NCI-H446 treated with DMSO at 0.1 percent for 48 hours (cell line): ENCODE measurements around the gene RNF10.
"Not testable (repeated sequence)": the region's sequence is repeated elsewhere in the genome, so short reads cannot be mapped to it uniquely, and the experiment has no call there.

Source experiments
- DNase-seq: peaks from one replicate; lab custom pipeline; 2025; lab: John Stamatoyannopoulos, UW

Gene RNF10

DNA sequence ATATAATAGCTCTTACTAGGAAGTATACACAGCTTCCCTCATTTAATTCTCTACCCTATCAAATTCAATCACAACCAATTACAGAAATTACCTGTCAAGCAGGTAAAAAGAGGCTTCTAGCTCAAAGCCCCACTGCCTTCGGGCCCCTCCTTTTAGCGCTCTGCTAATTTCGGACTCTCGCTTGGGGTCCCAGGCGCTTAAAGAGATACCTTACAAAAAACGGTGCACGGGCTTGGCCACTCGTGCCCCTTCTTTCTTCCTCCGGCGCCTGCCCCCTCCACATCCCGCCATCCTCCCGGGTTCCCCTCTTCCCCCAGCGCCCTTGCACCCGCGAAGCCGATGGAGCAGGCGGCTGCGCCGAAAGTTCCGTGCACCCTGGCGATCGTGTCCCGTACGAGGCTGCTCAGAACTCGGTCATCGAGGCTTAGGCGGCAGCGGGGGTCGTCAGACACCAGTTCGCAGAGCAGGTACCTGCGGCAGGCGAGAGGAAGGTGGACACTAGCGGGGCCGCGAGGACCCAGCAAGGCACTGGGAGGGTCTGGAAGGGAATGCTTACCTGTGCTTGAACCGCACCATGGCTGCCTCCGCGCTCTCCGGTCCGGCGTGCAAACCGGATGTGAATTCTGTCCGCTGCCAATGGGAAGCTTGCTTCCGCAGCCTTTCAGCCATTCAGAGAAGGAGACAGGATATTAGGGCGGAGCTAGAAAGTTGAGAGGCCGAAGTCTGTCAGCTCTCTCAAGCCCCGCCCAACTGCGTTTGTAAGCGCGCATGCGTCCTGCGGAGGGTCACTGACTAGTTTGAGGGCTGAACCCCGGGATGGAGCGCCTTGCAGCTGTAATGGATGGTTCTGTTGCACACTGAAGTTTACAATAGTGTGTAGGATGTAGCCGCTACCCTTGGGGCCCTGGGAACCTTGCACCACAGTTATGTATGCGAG lies 46.9 kb downstream of the RNF10 start, which contains the start of gene POP5:
Gene POP5, minus strand, starts transcription at position 616 of the 937 bp plus-strand sequence. Its CDS starts 40 bp downstream, at position 576.
- DNase-seq = peak; percentile 92

DNA sequence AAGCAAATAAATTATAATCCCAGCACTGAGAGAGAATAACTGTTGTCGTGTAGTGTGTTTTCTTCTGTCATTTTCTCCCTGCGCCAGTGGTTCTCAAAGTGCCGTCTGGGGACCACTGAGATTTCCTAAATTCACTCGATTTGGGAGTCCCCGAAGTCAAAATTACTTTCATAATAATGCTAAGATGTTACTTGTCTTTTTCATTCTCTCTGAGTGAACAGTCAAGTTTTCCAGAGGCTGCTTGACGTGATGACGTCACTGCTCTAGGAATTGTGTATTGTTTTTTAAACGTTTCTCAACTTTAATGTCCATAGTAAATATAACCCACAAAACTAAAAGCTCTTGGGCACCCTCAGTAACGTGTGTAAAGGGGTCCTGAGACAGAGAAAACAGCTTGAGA lies 47.8 kb downstream of the RNF10 start:
- no peak for DNase-seq

DNA sequence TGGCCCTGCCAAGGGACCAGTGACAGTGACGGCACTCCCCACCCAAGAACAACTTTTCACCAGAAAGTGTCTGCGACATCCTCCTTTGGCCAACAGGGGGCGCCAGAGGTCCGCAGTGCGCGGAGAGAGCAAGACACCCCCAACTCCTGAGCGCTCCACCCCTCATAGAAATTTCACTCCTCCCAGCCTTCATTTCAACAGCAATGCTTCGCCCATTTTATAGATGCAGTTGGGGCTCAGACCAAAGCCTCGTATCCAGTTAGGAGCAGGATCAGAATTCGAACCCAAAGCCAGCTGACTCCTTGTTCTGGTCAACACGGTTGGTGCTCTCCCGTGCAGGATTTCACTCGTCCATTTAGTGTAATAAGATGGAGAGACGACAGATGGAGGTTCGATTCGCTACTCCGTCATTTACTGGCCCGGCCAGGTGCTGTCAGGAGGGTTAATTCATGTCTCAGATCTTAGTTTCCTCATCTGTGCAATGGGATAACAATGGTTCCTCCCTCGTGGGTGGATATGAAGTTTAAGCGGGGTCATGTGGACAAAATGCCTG lies 49.4 kb downstream of the RNF10 start:
- peak; percentile 11 for DNase-seq

DNA sequence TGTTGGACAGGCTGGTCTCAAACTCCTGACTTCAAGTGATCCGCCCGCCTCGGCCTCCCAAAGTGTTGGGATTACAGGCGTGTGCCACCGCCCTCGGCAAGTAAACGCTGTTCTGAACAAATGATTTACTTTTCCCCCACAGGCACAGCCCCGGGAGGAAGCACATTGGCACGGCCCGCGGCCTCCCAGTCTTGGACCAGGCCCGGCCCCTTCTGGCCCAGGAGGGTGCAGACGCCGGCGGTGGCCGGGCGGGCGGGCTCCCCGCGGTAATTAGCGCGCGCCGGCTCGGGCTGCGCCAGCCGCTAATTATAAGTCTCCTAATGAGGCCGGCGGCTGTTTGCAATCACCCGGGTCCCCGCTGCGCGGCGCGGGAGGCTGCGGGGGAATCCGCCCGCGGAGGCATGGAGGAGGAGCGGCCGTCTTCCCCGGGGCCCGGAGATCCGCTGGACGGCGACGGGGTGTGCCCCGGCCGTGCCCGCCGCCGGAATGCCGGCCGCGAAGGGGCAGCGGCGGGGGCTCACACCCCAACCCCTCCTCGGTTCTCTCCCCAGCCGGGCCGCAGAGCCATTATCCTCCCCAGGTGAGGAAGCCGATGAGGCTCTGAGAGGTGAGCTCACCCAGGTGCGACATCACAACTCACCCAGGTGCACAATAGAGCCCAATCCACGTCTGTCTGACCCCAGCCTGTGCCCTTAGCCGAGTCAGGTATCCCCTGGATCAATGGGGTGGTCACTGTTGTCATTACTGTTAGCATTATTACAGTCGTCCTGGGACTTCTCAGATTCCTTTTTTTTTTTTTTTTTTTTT lies 50.4 kb downstream of the RNF10 start:
- peak; percentile 1 for DNase-seq

DNA sequence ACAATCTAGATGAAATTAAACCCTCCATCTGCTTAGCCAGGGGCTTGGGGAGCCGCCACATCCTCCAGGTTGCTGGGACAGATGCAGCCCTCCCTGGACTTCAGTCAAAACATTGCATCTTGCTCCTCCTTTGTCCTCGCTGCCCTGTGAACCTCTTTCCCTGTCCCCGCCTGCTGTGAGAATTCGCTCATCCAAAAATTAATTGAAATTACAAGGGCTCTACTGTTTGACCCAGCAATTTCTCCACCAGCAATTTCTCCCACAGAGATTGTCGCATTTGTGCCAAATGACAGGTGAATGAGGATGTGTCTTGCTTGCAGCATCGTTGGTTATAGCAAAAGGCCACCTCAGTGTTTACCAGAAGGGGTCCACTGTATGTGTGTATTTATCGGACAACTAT lies 52.0 kb downstream of the RNF10 start:
- DNase-seq = no peak

DNA sequence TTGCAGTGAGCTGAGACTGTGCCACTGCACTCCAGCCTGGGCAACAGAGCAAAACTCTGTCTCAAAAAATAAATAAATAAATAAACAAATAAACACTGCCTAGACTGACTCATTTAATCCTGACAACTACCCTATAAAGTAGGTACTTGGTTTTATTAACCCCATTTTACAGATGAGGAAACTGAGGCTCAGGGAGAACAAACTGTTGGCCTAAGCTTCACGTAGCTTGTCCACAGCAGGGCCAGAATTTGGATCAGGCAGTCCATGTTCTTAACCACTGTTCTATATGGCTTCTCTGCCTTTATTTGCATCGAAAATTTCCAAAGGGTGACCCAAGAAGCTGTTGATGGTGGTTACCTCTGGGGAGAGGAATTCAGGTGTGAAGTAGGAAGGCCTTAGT lies 52.7 kb downstream of the RNF10 start:
- no peak for DNase-seq

DNA sequence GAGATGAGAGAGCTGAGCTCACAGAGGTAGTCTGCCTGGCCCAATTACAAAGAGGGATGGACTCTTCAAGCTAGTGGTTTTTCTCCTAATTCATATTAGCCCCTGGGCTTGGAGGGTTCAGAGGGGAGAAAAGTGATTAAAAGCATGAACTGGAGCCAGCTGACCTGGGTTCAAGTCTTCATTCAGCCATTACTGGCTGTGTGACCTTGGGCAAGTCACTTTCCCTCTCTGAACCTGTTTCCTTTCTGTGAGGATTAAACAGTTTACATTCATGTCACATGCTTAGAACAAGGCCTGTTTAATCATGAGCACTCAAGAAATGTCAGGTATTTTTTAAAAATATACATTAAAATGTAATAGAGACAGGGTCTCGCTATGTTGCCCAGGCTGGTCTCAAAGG lies 54.2 kb downstream of the RNF10 start:
- no peak for DNase-seq

DNA sequence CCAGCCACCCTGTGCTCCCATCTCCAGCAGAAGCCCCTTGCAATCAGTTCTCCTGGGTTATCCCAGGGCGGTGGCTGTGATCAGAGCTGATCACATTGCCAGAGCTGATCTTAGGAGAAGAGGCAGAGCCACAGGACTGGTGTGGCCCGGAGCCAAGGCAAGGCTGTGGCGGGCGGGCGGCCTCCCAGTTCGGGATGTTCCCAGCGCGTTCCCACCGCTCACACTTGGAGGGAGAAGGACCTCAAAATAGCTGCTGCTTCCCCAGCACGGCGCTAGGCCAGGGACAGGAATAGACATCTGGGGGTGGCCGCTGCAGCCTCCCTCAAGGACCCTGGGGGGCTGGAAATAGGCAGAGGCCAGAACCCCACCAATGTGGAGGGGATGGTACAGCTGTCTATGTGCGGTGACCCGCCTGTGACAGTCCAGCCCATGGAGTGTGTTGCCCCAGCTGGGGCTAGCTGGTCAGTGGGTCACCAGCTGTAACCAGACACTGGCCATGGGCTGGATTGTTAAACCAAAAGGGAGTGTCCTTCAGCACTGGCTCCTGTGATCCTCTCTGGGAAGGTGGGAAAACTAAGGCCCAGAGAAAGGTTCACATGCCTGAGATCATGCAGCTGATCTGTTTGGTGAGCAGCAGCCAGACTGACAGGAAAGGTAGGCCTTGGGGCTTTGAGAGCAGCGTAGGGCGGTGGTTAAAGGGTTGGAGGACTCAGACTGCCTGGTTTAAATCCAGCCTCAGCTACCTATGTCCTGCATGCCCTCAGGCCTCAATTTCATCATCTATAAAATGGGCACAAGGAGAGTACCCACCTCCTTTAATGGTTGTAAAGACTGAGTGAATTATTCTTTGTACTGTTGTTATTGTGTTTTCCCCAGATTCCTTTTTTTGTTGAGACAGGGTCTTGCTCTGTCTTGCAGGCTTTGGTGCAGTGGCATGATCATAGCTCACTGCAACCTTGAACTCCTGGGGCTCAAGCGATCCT lies 55.1 kb downstream of the RNF10 start:
- DNase-seq = no peak

DNA sequence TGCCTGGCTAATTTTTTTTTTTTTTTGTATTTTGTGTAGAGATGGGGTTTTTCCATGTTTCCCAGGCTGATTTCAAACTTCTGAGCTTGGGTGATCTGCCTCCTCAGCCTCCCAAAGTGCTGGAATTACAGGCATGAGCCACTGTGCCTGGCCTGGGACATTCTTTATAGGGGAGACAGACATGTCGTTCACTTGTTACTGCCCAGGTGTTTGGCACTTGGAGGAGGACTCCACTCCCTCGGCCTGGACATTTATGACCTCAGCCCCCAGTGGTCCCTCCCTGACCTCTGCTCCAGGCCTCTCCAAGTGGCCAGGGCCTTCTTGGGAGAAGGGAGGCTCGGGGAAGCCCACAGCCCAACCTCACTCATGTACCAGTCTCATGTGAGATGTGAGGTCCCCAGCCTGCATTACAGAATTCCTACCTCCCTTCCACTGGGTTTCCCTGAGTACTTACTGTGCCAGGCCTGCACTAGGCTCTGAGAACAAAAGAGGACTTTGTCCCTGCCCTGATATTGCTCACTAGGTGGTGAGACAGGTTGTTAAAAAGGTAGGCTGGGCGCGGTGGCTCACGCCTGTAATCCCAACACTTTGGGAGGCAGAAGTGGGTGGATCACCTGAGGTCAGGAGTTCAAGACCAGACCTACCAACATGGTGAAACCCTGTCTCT lies 56.7 kb downstream of the RNF10 start:
- DNase-seq = no peak

DNA sequence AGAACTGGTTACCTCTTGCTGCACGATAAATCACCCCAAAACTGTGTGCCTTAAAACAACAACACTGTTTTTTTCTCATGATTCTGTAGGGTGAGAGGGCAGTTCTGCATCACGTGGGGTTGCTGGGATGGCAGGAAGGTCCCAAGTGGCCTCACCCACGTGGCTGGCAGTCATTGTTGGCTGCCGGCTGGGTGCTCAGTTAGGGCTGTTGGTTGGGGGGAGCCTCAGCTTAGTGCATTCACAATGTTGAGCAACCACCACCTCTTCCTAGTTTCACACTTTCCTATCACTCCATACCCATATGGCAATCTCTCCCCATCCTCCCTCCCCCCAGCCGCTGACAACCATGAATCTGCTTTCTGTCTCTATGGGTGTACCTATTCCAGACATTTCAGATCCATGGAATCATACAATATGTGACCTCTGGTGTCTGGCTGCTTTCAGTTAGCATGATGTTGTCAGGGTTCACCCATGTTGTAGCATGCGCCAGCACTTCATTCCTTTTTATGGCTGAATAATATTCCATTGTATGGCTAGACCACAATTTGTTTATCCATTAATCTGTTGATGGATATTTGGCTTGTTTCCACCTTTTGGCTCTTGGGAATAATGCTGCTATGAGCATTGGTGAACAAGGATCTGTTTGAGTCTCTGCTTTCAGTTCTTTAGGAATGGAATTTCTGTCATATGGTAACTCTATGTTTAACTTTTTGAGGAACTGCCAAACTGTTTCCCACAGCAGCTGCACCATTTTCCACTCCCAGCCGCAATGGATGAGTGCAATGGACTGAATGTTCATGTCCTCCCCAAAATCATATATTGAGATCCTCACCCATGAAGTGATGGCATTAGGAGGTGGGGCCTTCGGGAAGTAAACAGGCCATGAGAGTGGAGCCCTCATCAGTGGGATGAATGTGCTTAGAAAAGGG lies 58.2 kb downstream of the RNF10 start:
- no peak for DNase-seq

DNA sequence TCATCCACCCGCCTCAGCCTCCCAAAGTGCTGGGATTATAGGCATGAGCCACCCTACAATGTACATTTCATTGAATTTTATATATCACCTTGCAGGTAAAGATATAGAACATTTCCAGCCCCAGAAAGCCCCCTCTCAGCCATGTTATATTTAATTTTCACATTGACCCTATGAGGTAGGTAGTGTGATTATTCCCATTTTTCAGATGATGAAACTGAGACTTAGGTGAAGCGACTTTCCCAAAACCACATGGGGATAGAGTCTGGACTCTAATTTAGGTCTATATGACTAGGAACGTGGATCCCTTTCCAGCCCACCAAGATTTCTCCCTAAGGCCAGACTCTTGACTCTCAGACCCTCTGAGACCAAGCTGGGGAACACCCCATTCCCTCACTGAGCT lies 62.7 kb downstream of the RNF10 start:
- no peak for DNase-seq

DNA sequence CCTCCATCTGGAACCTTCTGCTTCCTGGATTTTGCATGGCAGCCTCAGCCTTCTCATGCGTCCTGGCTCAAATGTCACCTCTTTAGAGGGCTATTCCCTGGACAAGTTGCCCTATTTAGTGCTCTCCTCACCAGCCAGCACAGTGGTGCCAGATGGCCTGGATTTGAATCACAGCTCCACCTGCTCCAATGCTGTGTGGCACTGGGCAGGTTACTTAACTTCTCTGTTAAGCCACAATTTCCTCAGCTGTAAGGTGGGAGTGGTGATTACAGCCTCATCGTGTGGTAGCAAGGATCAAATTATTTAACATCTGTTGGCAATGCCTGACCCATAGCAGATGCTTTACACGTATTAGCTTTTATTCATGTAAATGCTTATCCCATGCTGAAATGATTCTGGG lies 63.7 kb downstream of the RNF10 start:
- DNase-seq = no peak

DNA sequence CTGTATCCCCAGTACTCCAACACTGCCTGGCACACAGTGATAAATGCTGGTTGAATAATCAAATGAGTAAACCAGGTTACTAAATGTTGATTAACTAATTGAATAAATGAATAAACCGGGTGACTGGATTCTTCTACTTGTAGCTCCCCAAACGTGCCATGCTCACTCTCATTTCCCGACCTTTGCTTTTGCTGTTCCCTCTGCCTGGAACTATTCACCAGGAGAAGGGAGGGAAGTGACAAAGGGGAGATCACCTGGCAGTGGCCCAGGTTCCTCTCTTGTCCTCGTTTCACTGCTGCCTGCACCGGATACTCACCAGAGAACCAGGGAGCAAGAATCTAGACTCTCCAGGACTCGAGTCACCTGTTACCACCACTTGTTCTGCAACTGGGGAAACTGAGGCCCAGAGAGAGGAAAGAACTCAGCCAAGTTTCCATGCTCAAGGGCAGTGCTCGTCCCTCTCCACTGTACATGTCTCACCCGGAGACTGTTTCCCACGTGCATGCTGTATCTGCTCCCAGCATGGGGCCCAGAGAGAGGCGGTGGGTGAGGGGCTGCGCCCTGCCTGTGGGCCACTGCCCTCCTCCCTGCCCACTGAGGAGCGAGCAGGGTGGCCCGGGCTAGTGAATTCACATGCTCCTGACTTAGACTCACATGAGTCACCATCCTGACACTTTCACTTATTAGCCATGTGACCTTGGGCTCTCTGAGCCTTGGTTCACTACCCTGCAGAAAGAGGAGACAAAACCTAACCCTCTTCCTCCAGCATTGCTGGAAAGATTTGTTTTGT lies 64.7 kb downstream of the RNF10 start:
- no peak for DNase-seq

DNA sequence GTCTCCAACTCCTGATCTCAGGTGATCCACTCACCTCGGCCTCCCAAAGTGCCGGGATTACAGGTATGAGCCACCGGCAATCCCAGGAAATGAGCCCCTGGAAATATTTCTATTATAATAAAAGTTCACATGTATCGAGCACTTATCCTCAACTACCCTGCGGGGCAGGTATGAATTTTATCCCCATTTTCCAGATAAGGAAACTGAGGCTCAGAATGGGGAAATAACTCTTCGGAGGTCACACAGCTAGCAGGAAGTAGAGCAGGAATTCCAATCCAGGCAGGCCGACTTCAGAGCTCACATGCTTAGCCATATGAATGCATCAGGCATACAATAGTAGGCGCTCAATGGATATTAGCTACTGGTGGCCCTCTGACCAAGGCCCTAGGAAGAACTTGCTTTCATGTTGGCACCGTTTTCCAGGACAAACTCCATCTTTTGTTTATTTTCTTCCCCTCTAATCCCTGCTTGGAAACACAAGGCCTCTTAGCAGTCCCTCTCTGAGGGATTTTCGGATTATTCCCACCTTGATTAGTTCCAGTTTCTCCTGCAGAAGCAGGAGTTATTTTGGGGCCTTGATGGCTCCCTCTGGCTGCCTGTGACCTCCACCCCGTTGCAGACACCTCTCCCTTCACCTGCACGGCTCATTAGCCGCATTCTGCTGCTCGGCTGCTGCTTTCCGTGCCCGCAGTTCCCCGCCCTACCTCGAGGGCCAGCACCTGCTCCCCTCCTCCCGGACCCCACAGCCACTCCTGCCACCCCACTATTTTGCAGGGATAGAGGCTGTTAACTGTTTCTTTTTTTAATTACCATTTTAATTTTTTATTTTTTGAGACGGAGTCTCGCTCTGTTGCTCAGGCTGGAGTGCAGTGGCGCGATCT lies 65.8 kb downstream of the RNF10 start:
- DNase-seq = no peak

DNA sequence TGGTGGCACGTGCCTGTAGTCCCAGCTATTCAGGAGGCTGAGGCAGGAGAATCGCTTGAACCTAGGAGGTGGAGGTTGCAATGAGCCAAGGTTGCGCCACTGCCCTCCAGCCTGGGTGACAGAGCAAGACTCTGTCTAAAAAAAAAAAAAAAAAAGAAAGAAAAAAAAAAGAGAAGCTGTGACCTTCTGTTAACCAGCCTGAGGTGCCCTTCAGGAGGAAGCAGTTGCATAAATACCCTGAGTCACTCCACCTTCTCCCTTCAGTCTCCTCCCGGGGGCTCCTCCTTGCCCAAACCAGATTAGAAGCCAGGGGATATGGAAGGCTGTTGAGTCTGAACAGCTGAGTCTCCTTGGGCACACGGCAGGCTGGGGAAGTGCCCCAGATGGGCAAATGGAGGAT lies 68.3 kb downstream of the RNF10 start:
- not testable (repeated sequence) for DNase-seq

DNA sequence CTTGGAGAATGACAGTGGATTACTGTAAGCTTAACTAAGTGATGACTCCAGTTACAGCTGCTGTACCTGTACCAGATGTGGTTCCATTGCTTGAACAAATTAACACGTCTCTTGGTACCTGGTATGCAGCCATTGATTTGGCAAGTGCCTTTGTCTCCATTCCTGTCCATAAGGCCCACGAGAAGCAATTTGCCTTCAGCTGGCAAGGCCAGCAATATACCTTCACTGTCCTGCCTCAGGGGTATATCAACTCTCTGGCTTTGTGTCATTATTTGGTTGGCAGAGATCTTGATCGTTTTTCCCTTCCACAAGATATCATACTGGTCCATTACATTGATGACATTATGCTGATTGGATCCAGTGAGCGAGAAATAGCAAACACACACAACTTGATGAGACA lies 76.4 kb downstream of the RNF10 start:
- DNase-seq = no peak

DNA sequence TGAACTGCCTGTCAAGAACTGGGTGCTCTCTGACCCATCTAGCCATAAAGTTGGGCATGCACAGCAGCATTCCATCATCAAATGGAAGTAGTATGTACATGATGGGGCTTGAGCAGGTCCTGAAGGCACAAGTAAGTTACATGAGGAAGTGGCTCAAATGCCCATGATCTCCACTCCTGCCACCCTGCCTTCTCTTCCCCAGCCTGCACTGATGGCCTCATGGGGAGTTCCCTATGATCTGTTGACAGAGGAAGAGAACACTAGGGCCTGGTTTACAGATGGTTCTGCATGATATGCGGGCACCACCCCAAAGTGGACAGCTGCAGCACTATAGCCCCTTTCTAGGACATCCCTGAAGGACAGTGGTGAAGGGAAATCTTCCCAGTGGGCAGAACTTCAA lies 77.4 kb downstream of the RNF10 start:
- DNase-seq = not testable (repeated sequence)

DNA sequence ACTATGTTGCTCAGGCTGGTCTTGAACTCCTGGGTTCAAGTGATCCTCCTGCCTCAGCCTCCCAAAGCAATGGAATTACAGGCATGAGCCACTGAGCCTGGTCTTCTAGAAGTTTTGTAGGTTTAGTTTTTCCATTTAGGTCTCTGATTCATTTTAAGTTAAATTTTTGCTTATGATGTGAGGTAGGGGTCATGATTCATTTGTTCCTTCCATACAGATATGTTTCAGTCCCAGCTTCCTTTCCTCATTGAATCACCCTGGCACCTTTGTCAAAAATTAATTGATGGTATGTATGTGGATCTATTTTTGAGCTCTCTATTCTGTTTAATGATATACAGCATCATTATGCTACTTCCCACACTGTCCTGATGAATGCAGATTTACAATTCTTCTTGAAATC lies 80.7 kb downstream of the RNF10 start:
- no peak for DNase-seq
